Measurements from ENCODE around the gene METTL8. TPM values are rescaled to one million over a fixed set of nuclear protein-coding genes. Genes with fewer than 3 reads are reported as not detected.
"Not testable (repeated sequence)": the region's sequence is repeated elsewhere in the genome, so short reads cannot be mapped to it uniquely, and the experiment has no call there.

METTL8 gene
- total and polyA plus RNA-seq, 12 donors, result 1.7 to 13.6 (median 11.3) TPM

- Histone ChIP-seq H3K36me3 (no peaks in the 10 kb centered on the region), H3K4me1 (peaks cover 0 to 11% (median 0%) of the 10 kb centered on the region in 9 donors), H3K4me3 (no peak overlapping the region), H3K9me3 (no peaks in the 10 kb centered on the region), H3K27ac (no peak overlapping the region), H3K27me3 (no peaks in the 10 kb centered on the region)
- DNase-seq (no peak), ATAC-seq (no peak)
- no peak for TF ChIP-seq CTCF (IDR thresholded peaks at IDR 0.05)
- intact Hi-C loops (cut with DNase I), result no loop called here
- whole genome bisulfite sequencing, 2 donors, result 100% methylated on average over 1 of the region's 1 CpG
Observed at GRCh38 chr2:171389325-171389724, 44.5 kb downstream of the METTL8 start.

- DNase-seq (no peak), ATAC-seq (no peak)
- no peak overlapping the region for H3K27ac ChIP-seq
- H3K4me3 ChIP-seq, result no peak overlapping the region
- WGBS, 2 donors, result 84 to 86% methylated on average over 7 of the region's 7 CpGs
- H3K9me3 ChIP-seq, result peaks cover 0 to 8% (median 0%) of the 10 kb centered on the region in 11 donors
- peaks cover 0 to 6% (median 0%) of the 10 kb centered on the region in 9 donors for H3K4me1 ChIP-seq
- H3K27me3 ChIP-seq, result no peaks in the 10 kb centered on the region
- intact Hi-C loops (cut with DNase I), result no loop called here
- H3K36me3 ChIP-seq, result no peaks in the 10 kb centered on the region
- no peak for TF ChIP-seq CTCF (IDR thresholded peaks at IDR 0.05)
Observed at GRCh38 chr2:171387052-171387451, 46.7 kb downstream of the METTL8 start.

DNA sequence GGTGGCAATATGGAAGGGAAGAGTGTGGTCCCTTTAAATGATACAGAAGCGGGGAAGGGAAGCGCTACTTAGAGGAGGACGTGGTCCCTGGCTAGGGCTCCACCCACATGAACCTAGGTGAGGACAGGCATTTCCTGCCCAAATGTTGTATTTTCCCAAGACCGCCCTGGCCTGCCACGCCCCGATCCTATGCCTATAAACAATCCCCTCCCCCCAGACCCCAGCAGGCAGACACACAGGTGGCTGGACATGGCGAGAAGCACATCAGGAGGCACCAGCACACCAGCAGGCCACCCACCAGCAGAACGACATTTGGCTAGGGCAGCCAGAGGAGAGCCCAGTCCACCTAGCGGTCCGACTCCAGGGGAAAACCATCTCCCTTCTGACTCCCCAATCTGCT is 47.2 kb downstream of the METTL8 start:
- intact Hi-C loops (cut with DNase I), result no loop called here
- no peak for DNase-seq
- WGBS, 2 donors, result 85% methylated on average over 10 of the region's 10 CpGs

GRCh38 chr2:171383134-171383533 is 50.7 kb downstream of the METTL8 start:
- intact Hi-C loops (cut with DNase I), result no loop called here
- Histone ChIP-seq H3K27me3 (no peaks in the 10 kb centered on the region), H3K27ac (no peak overlapping the region), H3K4me3 (no peak overlapping the region), H3K9me3 (peaks cover 0 to 42% (median 0%) of the 10 kb centered on the region in 11 donors), H3K4me1 (no peaks in the 10 kb centered on the region), H3K36me3 (no peaks in the 10 kb centered on the region)
- DNase-seq (no peak), ATAC-seq (no peak)
- TF ChIP-seq CTCF (IDR thresholded peaks at IDR 0.05), result no peak
- WGBS, 2 donors, result 80 to 87% methylated on average over 1 of the region's 1 CpG

More for the DNA sequence above, 47.2 kb downstream of the METTL8 start:
- Histone ChIP-seq H3K4me1 (peaks cover 0 to 6% (median 0%) of the 10 kb centered on the region in 9 donors), H3K27me3 (no peaks in the 10 kb centered on the region), H3K27ac (no peak overlapping the region), H3K4me3 (no peak overlapping the region), H3K9me3 (peaks cover 0 to 12% (median 0%) of the 10 kb centered on the region in 11 donors), H3K36me3 (no peaks in the 10 kb centered on the region)
- ATAC-seq, result no peak
- no peak for TF ChIP-seq CTCF (IDR thresholded peaks at IDR 0.05)

DNA sequence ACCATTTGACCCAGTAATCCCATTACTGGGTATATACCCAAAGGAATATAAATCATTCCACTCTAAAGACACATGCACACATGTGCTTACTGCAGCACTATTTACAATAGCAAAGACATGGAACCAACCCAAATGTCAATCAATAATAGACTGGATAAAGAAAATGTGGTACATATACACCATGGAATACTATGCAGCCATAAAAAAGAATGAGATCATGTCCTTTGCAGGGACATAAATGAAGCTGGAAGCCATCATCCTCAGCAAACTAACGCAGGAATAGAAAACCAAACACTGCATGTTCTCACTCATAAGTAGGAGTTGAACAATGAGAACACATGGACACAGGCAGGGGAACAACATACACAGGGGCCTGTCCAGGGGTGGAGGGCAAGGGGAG is 51.6 kb downstream of the METTL8 start:
- peaks cover 0 to 50% (median 0%) of the 10 kb centered on the region in 11 donors for H3K9me3 ChIP-seq
- H3K27ac ChIP-seq; H3K27me3 ChIP-seq; H3K4me1 ChIP-seq; H3K36me3 ChIP-seq; H3K4me3 ChIP-seq; intact Hi-C loops (cut with DNase I); DNase-seq; ATAC-seq: not testable (repeated sequence)
- WGBS, 2 donors, result 96 to 100% methylated on average over 1 of the region's 1 CpG

DNA sequence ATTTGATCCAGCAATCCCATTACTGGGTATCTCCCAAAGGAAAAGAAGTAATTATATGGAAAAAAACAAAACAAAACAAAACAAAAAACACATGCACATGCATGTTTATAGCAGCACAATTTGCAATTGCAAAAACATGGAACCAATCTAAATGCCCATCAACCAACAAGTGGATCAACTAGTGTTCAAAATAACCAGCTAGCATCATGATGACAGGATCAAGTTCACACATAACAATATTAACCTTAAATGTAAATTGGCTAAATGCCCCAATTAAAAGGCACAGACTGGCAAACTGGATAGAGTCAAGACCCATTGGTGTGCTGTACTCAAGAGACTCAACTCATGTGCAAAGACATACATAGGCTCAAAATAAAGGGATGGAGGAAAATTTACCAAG is 55.9 kb downstream of the METTL8 start:
- not testable (repeated sequence) for ATAC-seq

More for the DNA sequence above, 55.9 kb downstream of the METTL8 start:
- H3K36me3 ChIP-seq; H3K4me3 ChIP-seq; H3K4me1 ChIP-seq; H3K27ac ChIP-seq; intact Hi-C loops (cut with DNase I); H3K27me3 ChIP-seq; DNase-seq: not testable (repeated sequence)
- peaks cover 0 to 79% (median 0%) of the 10 kb centered on the region in 11 donors for H3K9me3 ChIP-seq

All from heart right ventricle (tissue), 16 donors.